ENCODE data around the gene CCNT1. TPM values are rescaled to one million over a fixed set of nuclear protein-coding genes. Genes with fewer than 3 reads are reported as not detected.

CCNT1 gene
- total RNA-seq, 1 donor from 2014 or later: 49.2 TPM

GRCh38 chr12:48686615-48687334 is 29.7 kb downstream of the CCNT1 start:
- Histone ChIP-seq H4K20me1 (ENCODE audit: insufficient read depth, low read length) (peaks cover 27% of the 10 kb centered on the region), H3K27ac (ENCODE audit: low read depth, low read length) (no peak overlapping the region), H3K79me2 (ENCODE audit: insufficient read depth, low read length) (peaks cover 27% of the 10 kb centered on the region), H3K4me1 (ENCODE audit: insufficient read depth, low read length) (no peaks in the 10 kb centered on the region), H3K9ac (ENCODE audit: low read length) (no peak overlapping the region), H3K4me3 (ENCODE audit: insufficient read depth, low read depth, low read length) (no peak overlapping the region), H3K4me2 (ENCODE audit: low read length) (no peak overlapping the region), H3K27me3 (ENCODE audit: insufficient read depth, low read length) (no peaks in the 10 kb centered on the region), H3K36me3 (ENCODE audit: insufficient read depth, low read length) (peaks cover 26% of the 10 kb centered on the region), H3K9me3 (ENCODE audit: insufficient read depth, low read depth, low read length) (no peaks in the 10 kb centered on the region), H2AFZ (ENCODE audit: low read depth, low read length) (no peak overlapping the region)
- Mint-ChIP-seq H3K27me3 (ENCODE audit: low read depth, unreplicated experiment) (no peaks in the 10 kb centered on the region), H3K36me3 (ENCODE audit: low read depth, unreplicated experiment) (peaks cover 12% of the 10 kb centered on the region), H3K9me3 (ENCODE audit: unreplicated experiment) (no peaks in the 10 kb centered on the region), H3K4me1 (ENCODE audit: low read depth, unreplicated experiment) (peaks cover 16% of the 10 kb centered on the region), H3K4me3 (ENCODE audit: unreplicated experiment) (peak overlapping the region; percentile 64), H3K27ac (ENCODE audit: unreplicated experiment) (no peak overlapping the region)
- TF ChIP-seq EZH2 (IDR thresholded peaks at IDR 0.05; ENCODE audit: insufficient read depth, low read length) (no peak), CTCF (IDR thresholded peaks at IDR 0.05; ENCODE audit: insufficient read depth, low read depth, low read length) (no peak)
- FAIRE-seq (no peak), DNase-seq (ENCODE audit: low read depth) (no peak)

GRCh38 chr12:48686037-48686595 is 30.4 kb downstream of the CCNT1 start:
- Mint-ChIP-seq H3K4me1 (ENCODE audit: low read depth, unreplicated experiment) (peaks cover 12% of the 10 kb centered on the region), H3K9me3 (ENCODE audit: unreplicated experiment) (no peaks in the 10 kb centered on the region), H3K27me3 (ENCODE audit: low read depth, unreplicated experiment) (no peaks in the 10 kb centered on the region), H3K4me3 (ENCODE audit: unreplicated experiment) (peak overlapping the region; percentile 64), H3K27ac (ENCODE audit: unreplicated experiment) (peak overlapping the region; percentile 16), H3K36me3 (ENCODE audit: low read depth, unreplicated experiment) (peaks cover 11% of the 10 kb centered on the region)
- Histone ChIP-seq H3K4me2 (ENCODE audit: low read length) (no peak overlapping the region), H4K20me1 (ENCODE audit: insufficient read depth, low read length) (peaks cover 31% of the 10 kb centered on the region), H2AFZ (ENCODE audit: low read depth, low read length) (no peak overlapping the region), H3K79me2 (ENCODE audit: insufficient read depth, low read length) (peaks cover 27% of the 10 kb centered on the region), H3K4me1 (ENCODE audit: insufficient read depth, low read length) (no peaks in the 10 kb centered on the region), H3K4me3 (ENCODE audit: insufficient read depth, low read depth, low read length) (no peak overlapping the region), H3K27ac (ENCODE audit: low read depth, low read length) (no peak overlapping the region), H3K9ac (ENCODE audit: low read length) (no peak overlapping the region), H3K36me3 (ENCODE audit: insufficient read depth, low read length) (peaks cover 21% of the 10 kb centered on the region), H3K9me3 (ENCODE audit: insufficient read depth, low read depth, low read length) (no peaks in the 10 kb centered on the region), H3K27me3 (ENCODE audit: insufficient read depth, low read length) (no peaks in the 10 kb centered on the region)
- FAIRE-seq (no peak), DNase-seq (ENCODE audit: low read depth) (no peak)
- TF ChIP-seq EZH2 (IDR thresholded peaks at IDR 0.05; ENCODE audit: insufficient read depth, low read length): no peak
- TF ChIP-seq CTCF (IDR thresholded peaks at IDR 0.05; ENCODE audit: insufficient read depth, low read depth, low read length): no peak

- Mint-ChIP-seq H3K36me3 (ENCODE audit: low read depth, unreplicated experiment) (peaks cover 18% of the 10 kb centered on the region), H3K4me1 (ENCODE audit: low read depth, unreplicated experiment) (peaks cover 18% of the 10 kb centered on the region), H3K27me3 (ENCODE audit: low read depth, unreplicated experiment) (no peaks in the 10 kb centered on the region), H3K9me3 (ENCODE audit: unreplicated experiment) (no peaks in the 10 kb centered on the region), H3K27ac (ENCODE audit: unreplicated experiment) (no peak overlapping the region), H3K4me3 (ENCODE audit: unreplicated experiment) (no peak overlapping the region)
- H3K9ac ChIP-seq (ENCODE audit: low read length): no peak overlapping the region
- peaks cover 20% of the 10 kb centered on the region for H3K4me1 ChIP-seq (ENCODE audit: insufficient read depth, low read length)
- TF ChIP-seq CTCF (IDR thresholded peaks at IDR 0.05; ENCODE audit: insufficient read depth, low read depth, low read length) (no peak), EZH2 (IDR thresholded peaks at IDR 0.05; ENCODE audit: insufficient read depth, low read length) (no peak)
- no peak overlapping the region for H2AFZ ChIP-seq (ENCODE audit: low read depth, low read length)
- FAIRE-seq (no peak), DNase-seq (ENCODE audit: low read depth) (no peak)
- H3K36me3 ChIP-seq (ENCODE audit: insufficient read depth, low read length): peaks cover 17% of the 10 kb centered on the region
- H3K79me2 ChIP-seq (ENCODE audit: insufficient read depth, low read length): peaks cover 35% of the 10 kb centered on the region
- no peaks in the 10 kb centered on the region for H3K9me3 ChIP-seq (ENCODE audit: insufficient read depth, low read depth, low read length)
- H3K27ac ChIP-seq (ENCODE audit: low read depth, low read length): no peak overlapping the region
- H4K20me1 ChIP-seq (ENCODE audit: insufficient read depth, low read length): peaks cover 34% of the 10 kb centered on the region
- H3K4me3 ChIP-seq (ENCODE audit: insufficient read depth, low read depth, low read length): no peak overlapping the region
- no peak overlapping the region for H3K4me2 ChIP-seq (ENCODE audit: low read length)
- no peaks in the 10 kb centered on the region for H3K27me3 ChIP-seq (ENCODE audit: insufficient read depth, low read length)
Observed at GRCh38 chr12:48683534-48683933, 33.0 kb downstream of the CCNT1 start.
